HepG2 (cell line): ENCODE data around the gene ZNF217. TPM values are rescaled to one million over a fixed set of nuclear protein-coding genes. Genes with fewer than 3 reads are reported as not detected.
A peak's percentile ranks its signal among the peaks of the same experiment; 100 is the strongest.

ENCODE experiments used
- ATAC-seq: fragments of 200-7000 bp; cut with Tn5 transposase; 3 replicates; pipeline ENCODE4 v1.9.1; 2020; ENCODE audit warnings: mild to moderate bottlenecking, moderate library complexity
- BruUV-seq: library from RNA; stranded (reverse); fragments of 400-500 nt; replicated peaks from 2 replicates; lab custom pipeline; 2021; lab: Mats Ljungman, UMichigan
- CTCF ChIA-PET: fragments of 300-600 bp; formaldehyde crosslinking; extraction: SDS; loops from one replicate; lab custom pipeline; 2021; ENCODE audit warnings: low total read pairs, inconsistent platforms, low intra/inter-chr PET ratio; lab: Yijun Ruan, JAX
- POLR2A ChIA-PET: fragments of 350-600 bp; sonication (Branson Sonifier 250); formaldehyde crosslinking; loops from one replicate; lab custom pipeline; 2020; ENCODE audit warnings: antibody characterized with exemption, inconsistent platforms; lab: Yijun Ruan, JAX
- DNase-seq: peaks from one replicate; pipeline ENCODE4 v3.0.0-alpha.2; 2015; ENCODE audit warnings: low spot score
- FAIRE-seq: peaks from 3 replicates; lab custom pipeline; 2011; peaks lifted over from hg19 to GRCh38; lab: Jason Lieb, UNC
- H2AFZ ChIP-seq: one replicate; pipeline ENCODE4 v1.6.1; 2011; ENCODE audit warnings: low read length, inconsistent platforms
- H3K27ac ChIP-seq: fragments of 300-600 bp; 3 replicates; pipeline ENCODE4 v1.8.0; 2011; ENCODE audit warnings: mixed run types, mild to moderate bottlenecking, mixed read lengths, low read length, inconsistent platforms; ENCODE audit not compliant: insufficient read depth; ENCODE audit errors: extremely low read length
- H3K27me3 ChIP-seq, 2 experiments: fragments of 200-600 bp in 1 of 2; 2 replicates in 1 of 2; 3 replicates in 1 of 2; pipeline versions ENCODE4 v1.6.0 to v1.8.0; 2011; ENCODE audit warnings: low read length in 2 of 2, mild to moderate bottlenecking in 2 of 2, moderate library complexity in 2 of 2, inconsistent platforms in 1 of 2; ENCODE audit not compliant: insufficient read depth in 2 of 2, control insufficient read depth in 1 of 2
- H3K36me3 ChIP-seq, 2 experiments: fragments of 200-600 bp in 1 of 2; replicated peaks in 1 of 2; 2 replicates in 1 of 2; 3 replicates in 1 of 2; pipeline versions ENCODE4 v1.5.1 to v1.8.0; 2011; ENCODE audit warnings: low read length in 2 of 2, inconsistent platforms in 1 of 2; ENCODE audit not compliant: insufficient read depth in 2 of 2, control insufficient read depth in 1 of 2
- H3K4me1 ChIP-seq: 2 replicates; pipeline ENCODE4 v1.5.1; 2012; ENCODE audit warnings: low read length, inconsistent platforms; ENCODE audit not compliant: insufficient read depth
- H3K4me2 ChIP-seq: 2 replicates; pipeline ENCODE4 v1.6.0; 2011; ENCODE audit warnings: low read depth, low read length, inconsistent platforms
- H3K4me3 ChIP-seq, 3 experiments: fragments of 200-600 bp in 1 of 3; sonication (generic), shearing (Covaris generic) in 1 of 3; replicated peaks in 1 of 3; 2 replicates each; pipeline ENCODE4 v1.5.1; 2011 to 2016; ENCODE audit warnings: low read length in 3 of 3, inconsistent platforms in 2 of 3, low read depth in 2 of 3, mild to moderate bottlenecking in 2 of 3, control low read depth in 1 of 3, mixed read lengths in 1 of 3; ENCODE audit not compliant: insufficient read depth in 1 of 3
- H3K79me2 ChIP-seq: one replicate; pipeline ENCODE4 v1.6.1; 2011; ENCODE audit warnings: low read length, inconsistent platforms; ENCODE audit not compliant: insufficient read depth
- H3K9ac ChIP-seq: 2 replicates; pipeline ENCODE4 v1.6.0; 2011; ENCODE audit warnings: mild to moderate bottlenecking, low read depth, low read length, inconsistent platforms; ENCODE audit not compliant: insufficient read depth
- H3K9me3 ChIP-seq: 2 replicates; pipeline ENCODE4 v1.5.1; 2012; ENCODE audit warnings: mild to moderate bottlenecking, low read length
- H4K20me1 ChIP-seq: 2 replicates; pipeline ENCODE4 v1.6.0; 2011; ENCODE audit warnings: inconsistent platforms, mild to moderate bottlenecking, low read length, moderate library complexity; ENCODE audit not compliant: insufficient read depth
- CEBPG ChIP-seq: IDR thresholded peaks from 2 replicates; pipeline ENCODE4 v1.6.1; 2016
- ELF4 ChIP-seq: sonication (generic); formaldehyde crosslinking; IDR thresholded peaks from 2 replicates; pipeline ENCODE4 v1.5.0; 2020; ENCODE audit warnings: missing genetic modification reagents, mild to moderate bottlenecking, moderate library complexity, borderline replicate concordance
- HDAC1 ChIP-seq: sonication (generic); formaldehyde crosslinking; IDR thresholded peaks from 2 replicates; pipeline ENCODE4 v1.5.1; 2020; ENCODE audit warnings: mild to moderate bottlenecking, missing genetic modification reagents
- HDAC6 ChIP-seq: fragments of 200-600 bp; sonication (generic); IDR thresholded peaks from 2 replicates; pipeline ENCODE4 v1.7.0; 2017; ENCODE audit warnings: mild to moderate bottlenecking, antibody characterized with exemption, low read length, low read depth
- HHEX ChIP-seq: IDR thresholded peaks from 2 replicates; pipeline ENCODE4 v1.6.1; 2016; ENCODE audit warnings: control low read depth
- HNF4G ChIP-seq, 2 experiments: sonication (generic) in 1 of 2; formaldehyde crosslinking in 1 of 2; IDR thresholded peaks; 2 replicates each; pipeline versions ENCODE4 v1.4.0 to v1.6.1; 2011 to 2020; ENCODE audit warnings: borderline replicate concordance in 2 of 2, low read depth in 2 of 2, mild to moderate bottlenecking in 2 of 2, low read length in 1 of 2, missing genetic modification reagents in 1 of 2, moderate library complexity in 1 of 2
- JUN ChIP-seq: sonication (generic); formaldehyde crosslinking; IDR thresholded peaks from 2 replicates; pipeline ENCODE4 v1.4.0; 2020; ENCODE audit warnings: mild to moderate bottlenecking, missing genetic modification reagents
- KDM3A ChIP-seq: IDR thresholded peaks from 2 replicates; pipeline ENCODE4 v1.6.1; 2018; ENCODE audit warnings: low read depth, missing compliant biosample characterization
- MYNN ChIP-seq: sonication (generic); formaldehyde crosslinking; IDR thresholded peaks from 2 replicates; pipeline ENCODE4 v1.4.0; 2020; ENCODE audit warnings: mild to moderate bottlenecking, low read depth, missing genetic modification reagents
- RORA ChIP-seq: sonication (generic); formaldehyde crosslinking; IDR thresholded peaks from 2 replicates; pipeline ENCODE4 v1.5.0; 2020; ENCODE audit warnings: mild to moderate bottlenecking, missing genetic modification reagents, moderate library complexity
- RXRB ChIP-seq: IDR thresholded peaks from 2 replicates; pipeline ENCODE4 v1.6.1; 2016; ENCODE audit warnings: borderline replicate concordance, missing genetic modification reagents, missing compliant biosample characterization
- SIX1 ChIP-seq: sonication (generic); formaldehyde crosslinking; IDR thresholded peaks from 2 replicates; pipeline ENCODE4 v1.4.0; 2020; ENCODE audit warnings: missing genetic modification reagents, borderline replicate concordance
- SOX13 ChIP-seq, 3 experiments: fragments of 450-650 bp in 1 of 3; sonication (generic) in 1 of 3; formaldehyde crosslinking in 1 of 3; IDR thresholded peaks in 2 of 3; conservative IDR thresholded peaks in 1 of 3; 2 replicates each; pipeline versions ENCODE4 v1.5.0 to v1.6.1; 2016 to 2020; ENCODE audit warnings: antibody characterized with exemption in 1 of 3, mild to moderate bottlenecking in 1 of 3, missing compliant biosample characterization in 1 of 3, missing genetic modification reagents in 1 of 3, moderate library complexity in 1 of 3
- TBX2 ChIP-seq: sonication (generic); formaldehyde crosslinking; IDR thresholded peaks from 2 replicates; pipeline ENCODE4 v1.5.0; 2020; ENCODE audit warnings: missing genetic modification reagents, mild to moderate bottlenecking, borderline replicate concordance
- ZNF12 ChIP-seq: sonication (generic); formaldehyde crosslinking; IDR thresholded peaks from 2 replicates; pipeline ENCODE4 v1.5.0; 2020; ENCODE audit warnings: missing genetic modification reagents
- ZNF33A ChIP-seq: sonication (generic); formaldehyde crosslinking; IDR thresholded peaks from 2 replicates; pipeline ENCODE4 v1.5.1; 2020; ENCODE audit warnings: missing genetic modification reagents, mild to moderate bottlenecking, moderate library complexity, borderline replicate concordance
- ZNF775 ChIP-seq: sonication (generic); formaldehyde crosslinking; IDR thresholded peaks from 2 replicates; pipeline ENCODE4 v1.4.0; 2020; ENCODE audit warnings: missing genetic modification reagents, mild to moderate bottlenecking, moderate library complexity, borderline replicate concordance
- whole genome bisulfite sequencing: methylation state at CpG from one replicate; pipeline ENCODE4 v1.1.6; 2017; ENCODE audit warnings: low lambda C conversion rate; 5-methylcytosine and 5-hydroxymethylcytosine counted together
- in situ Hi-C: cut with HindIII; loops from 2 replicates; pipeline ENCODE4 v1.10.0; 2017; ENCODE audit warnings: low pct_unique_long_range_greater_than_20kb; ENCODE audit not compliant: extremely low pct_ligation_motif_present
- intact Hi-C: fragments of 100-400 bp; cut with micrococcal nuclease; formaldehyde crosslinking; loops from one replicate; pipeline ENCODE4 v1.10.0; 2022; ENCODE audit not compliant: unreplicated experiment
- polyA plus RNA-seq, 8 experiments: library from polyadenylated mRNA; depleted of rRNA in 3 of 8; stranded (reverse) in 7 of 8; unstranded in 1 of 8; fragments of >200 nt; fragmentation: Illumina TruSeq in 4 of 8; extraction: Trizol in 4 of 8; gene quantifications; 2 replicates each; pipeline versions ENCODE4 v1.2.1 to v1.2.3, GENCODE V29; 2011 to 2016; ENCODE audit warnings: low read depth in 4 of 8, missing spikeins in 1 of 8, mixed read lengths in 1 of 8; ENCODE audit not compliant: insufficient read depth in 1 of 8
- total RNA-seq, 5 experiments: library from RNA; depleted of rRNA; stranded (reverse); fragments of >200 nt; fragmentation: Illumina TruSeq; extraction: Trizol; gene quantifications; 2 replicates each; pipeline ENCODE4 v1.2.3, GENCODE V29; 2016; ENCODE audit warnings: low read depth in 1 of 5
- TF ChIP-seq, protein P1 (sequence below): sonication (generic); formaldehyde crosslinking; IDR thresholded peaks from 2 replicates; pipeline ENCODE4 v1.5.1; 2020; ENCODE audit warnings: mild to moderate bottlenecking, missing genetic modification reagents, borderline replicate concordance

Gene ZNF217
- total and polyA plus RNA-seq, 2 of the 13 experiments (the other 11 are each of a cell fraction or from before 2014, with no cell fraction given): 22.3 to 29.8 TPM

DNA sequence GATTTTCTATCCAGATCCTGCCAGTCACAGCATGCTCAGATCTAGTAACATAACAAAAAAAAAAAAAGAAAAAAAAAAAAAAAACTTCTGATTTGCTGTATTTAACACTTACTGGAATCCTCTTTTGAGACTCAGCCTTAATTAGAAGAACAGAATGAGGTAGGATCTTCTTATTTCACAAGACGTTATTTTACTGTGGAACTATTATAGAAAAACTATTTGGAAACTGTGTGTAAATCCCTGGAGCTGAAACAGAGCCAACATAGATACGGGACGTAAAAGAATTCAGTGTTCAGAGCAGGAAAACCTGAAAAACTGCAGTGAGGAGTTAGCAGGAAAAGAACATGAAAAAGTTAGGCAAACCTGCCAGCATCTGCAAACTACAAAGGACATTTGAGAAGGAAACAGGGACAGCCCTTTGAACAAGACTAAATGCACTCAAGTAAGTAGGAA is 3.4 kb upstream of the ZNF217 start:
- Histone ChIP-seq H3K36me3 (no peaks in the 10 kb centered on the region), H3K9me3 (no peaks in the 10 kb centered on the region), H3K9ac (peak overlapping the region; percentile 87), H4K20me1 (no peaks in the 10 kb centered on the region), H3K79me2 (peaks cover 18% of the 10 kb centered on the region), H3K4me2 (peak overlapping the region; percentile 99), H3K27me3 (no peaks in the 10 kb centered on the region; a peak in 1 of 5 replicates), H3K27ac (peak overlapping the region; percentile 86), H2AFZ (peak overlapping the region; percentile 82), H3K4me1 (peaks cover 51% of the 10 kb centered on the region), H3K4me3 (peak overlapping the region; percentile 53 to 89 (median 80); a peak in 5 of 6 replicates)
- POLR2A ChIA-PET: interaction anchor here (0.7 to 9.2 kb wide), 26 partner anchors 9 to 343 kb away, joined by 3 to 164 read pairs (median 6); no protein-coding TSS in a partner anchor
- intact Hi-C loops: loop anchor here (1.0 to 5.0 kb wide), 3 partner anchors 26 to 140 kb away; no protein-coding TSS in a partner anchor
- CTCF ChIA-PET: no interaction called here
- peak; percentile 53 for DNase-seq
- no TSS peak for BruUV-seq
- 6% methylated on average over 3 of the region's 3 CpGs for WGBS
- in situ Hi-C loops: no loop called here
- no peak for FAIRE-seq
- no peak for ATAC-seq
- 0 out of 2 replicates have a peak, but pooled peaks have one; percentile 5 for TF ChIP-seq ZNF12
- no peak for TF ChIP-seq MYNN
- TF ChIP-seq RXRB (CRISPR knock-in tag): peak; percentile 32; the same call in 1 of the 2 replicates
- TF ChIP-seq SIX1 (CRISPR knock-in tag): peak; percentile 13; the same call in 1 of the 2 replicates
- TF ChIP-seq ELF4 (CRISPR knock-in tag): peak; percentile 63; the same call in 1 of the 2 replicates
- TF ChIP-seq HNF4G (IDR thresholded peaks at IDR 0.05; ENCODE audit: borderline replicate concordance, low read depth, low read length): no peak
- TF ChIP-seq HNF4G (CRISPR knock-in tag; IDR thresholded peaks at IDR 0.05; ENCODE audit: borderline replicate concordance, low read depth): 0 out of 2 replicates have a peak, but pooled peaks have one; percentile 18
- TF ChIP-seq RORA: 0 out of 2 replicates have a peak, but pooled peaks have one; percentile 26
- TF ChIP-seq JUN: no peak; the same call in 1 of the 2 replicates
- no peak for TF ChIP-seq HHEX (CRISPR knock-in tag)
- no peak for TF ChIP-seq KDM3A (CRISPR knock-in tag)
- TF ChIP-seq TBX2: 0 out of 2 replicates have a peak, but pooled peaks have one; percentile 13
- 0 out of 2 replicates have a peak, but pooled peaks have one; percentile 67 for TF ChIP-seq ZNF775 (CRISPR knock-in tag)
- 0 out of 2 replicates have a peak, but pooled peaks have one; percentile 13 for TF ChIP-seq HDAC1 (CRISPR knock-in tag)
- peak; percentile 36; the same call in 1 of the 2 replicates for TF ChIP-seq ZNF33A
- TF ChIP-seq CEBPG (CRISPR knock-in tag): peak; percentile 21; the same call in 1 of the 2 replicates
- TF ChIP-seq HDAC6: 0 out of 2 replicates have a peak, but pooled peaks have one; percentile 58
- TF ChIP-seq, protein P1, sequence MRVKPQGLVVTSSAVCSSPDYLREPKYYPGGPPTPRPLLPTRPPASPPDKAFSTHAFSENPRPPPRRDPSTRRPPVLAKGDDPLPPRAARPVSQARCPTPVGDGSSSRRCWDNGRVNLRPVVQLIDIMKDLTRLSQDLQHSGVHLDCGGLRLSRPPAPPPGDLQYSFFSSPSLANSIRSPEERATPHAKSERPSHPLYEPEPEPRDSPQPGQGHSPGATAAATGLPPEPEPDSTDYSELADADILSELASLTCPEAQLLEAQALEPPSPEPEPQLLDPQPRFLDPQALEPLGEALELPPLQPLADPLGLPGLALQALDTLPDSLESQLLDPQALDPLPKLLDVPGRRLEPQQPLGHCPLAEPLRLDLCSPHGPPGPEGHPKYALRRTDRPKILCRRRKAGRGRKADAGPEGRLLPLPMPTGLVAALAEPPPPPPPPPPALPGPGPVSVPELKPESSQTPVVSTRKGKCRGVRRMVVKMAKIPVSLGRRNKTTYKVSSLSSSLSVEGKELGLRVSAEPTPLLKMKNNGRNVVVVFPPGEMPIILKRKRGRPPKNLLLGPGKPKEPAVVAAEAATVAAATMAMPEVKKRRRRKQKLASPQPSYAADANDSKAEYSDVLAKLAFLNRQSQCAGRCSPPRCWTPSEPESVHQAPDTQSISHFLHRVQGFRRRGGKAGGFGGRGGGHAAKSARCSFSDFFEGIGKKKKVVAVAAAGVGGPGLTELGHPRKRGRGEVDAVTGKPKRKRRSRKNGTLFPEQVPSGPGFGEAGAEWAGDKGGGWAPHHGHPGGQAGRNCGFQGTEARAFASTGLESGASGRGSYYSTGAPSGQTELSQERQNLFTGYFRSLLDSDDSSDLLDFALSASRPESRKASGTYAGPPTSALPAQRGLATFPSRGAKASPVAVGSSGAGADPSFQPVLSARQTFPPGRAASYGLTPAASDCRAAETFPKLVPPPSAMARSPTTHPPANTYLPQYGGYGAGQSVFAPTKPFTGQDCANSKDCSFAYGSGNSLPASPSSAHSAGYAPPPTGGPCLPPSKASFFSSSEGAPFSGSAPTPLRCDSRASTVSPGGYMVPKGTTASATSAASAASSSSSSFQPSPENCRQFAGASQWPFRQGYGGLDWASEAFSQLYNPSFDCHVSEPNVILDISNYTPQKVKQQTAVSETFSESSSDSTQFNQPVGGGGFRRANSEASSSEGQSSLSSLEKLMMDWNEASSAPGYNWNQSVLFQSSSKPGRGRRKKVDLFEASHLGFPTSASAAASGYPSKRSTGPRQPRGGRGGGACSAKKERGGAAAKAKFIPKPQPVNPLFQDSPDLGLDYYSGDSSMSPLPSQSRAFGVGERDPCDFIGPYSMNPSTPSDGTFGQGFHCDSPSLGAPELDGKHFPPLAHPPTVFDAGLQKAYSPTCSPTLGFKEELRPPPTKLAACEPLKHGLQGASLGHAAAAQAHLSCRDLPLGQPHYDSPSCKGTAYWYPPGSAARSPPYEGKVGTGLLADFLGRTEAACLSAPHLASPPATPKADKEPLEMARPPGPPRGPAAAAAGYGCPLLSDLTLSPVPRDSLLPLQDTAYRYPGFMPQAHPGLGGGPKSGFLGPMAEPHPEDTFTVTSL (CRISPR knock-in tag): peak; percentile 29; the same call in 1 of the 2 replicates
- no peak for TF ChIP-seq SOX13 (IDR thresholded peaks at IDR 0.05)
- TF ChIP-seq SOX13 (CRISPR knock-in tag; conservative IDR thresholded peaks at IDR 0.05 in 1 of 2, IDR thresholded peaks at IDR 0.05 in 1 of 2): 0 out of 4 replicates have a peak, but pooled peaks of 1 of the 2 experiments have one; percentile 7
